ENCODE data around the gene TLR8. TPM values are rescaled to one million over a fixed set of nuclear protein-coding genes. Genes with fewer than 3 reads are reported as not detected.
"Not testable (repeated sequence)": the region's sequence is repeated elsewhere in the genome, so short reads cannot be mapped to it uniquely, and the experiment has no call there.

TLR8 gene
- total RNA-seq, 4 donors from 2014 or later, result 0.08 to 0.84 (median 0.52) TPM

DNA sequence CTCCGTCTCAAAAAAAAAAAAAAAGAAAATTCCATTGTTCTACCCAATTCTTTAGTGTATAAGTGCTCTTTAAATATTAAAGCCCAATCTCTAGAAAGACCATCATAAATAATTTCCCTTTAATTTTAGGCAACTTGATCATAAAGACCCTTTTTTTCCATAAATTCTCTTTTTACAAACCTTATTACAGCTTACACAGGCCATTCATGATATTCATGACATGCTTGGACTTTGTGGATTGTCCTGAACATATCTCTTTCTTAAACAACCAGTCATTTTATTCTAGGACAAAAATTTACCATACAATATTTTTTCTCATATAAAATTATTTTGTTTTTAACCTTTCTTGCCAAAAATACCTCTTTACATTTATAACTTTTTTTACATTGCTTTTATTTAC is 30.5 kb downstream of the TLR8 start:
- no peak for DNase-seq (ENCODE audit: low spot score in 2 of 2)
- no peak overlapping the region for H3K4me3 ChIP-seq (ENCODE audit: low read depth, poor library complexity, severe bottlenecking)
- WGBS, 2 donors, result 89 to 90% methylated on average over 1 of the region's 1 CpG
- no peak for TF ChIP-seq POLR2A (IDR thresholded peaks at IDR 0.05)
- TF ChIP-seq, protein P1, sequence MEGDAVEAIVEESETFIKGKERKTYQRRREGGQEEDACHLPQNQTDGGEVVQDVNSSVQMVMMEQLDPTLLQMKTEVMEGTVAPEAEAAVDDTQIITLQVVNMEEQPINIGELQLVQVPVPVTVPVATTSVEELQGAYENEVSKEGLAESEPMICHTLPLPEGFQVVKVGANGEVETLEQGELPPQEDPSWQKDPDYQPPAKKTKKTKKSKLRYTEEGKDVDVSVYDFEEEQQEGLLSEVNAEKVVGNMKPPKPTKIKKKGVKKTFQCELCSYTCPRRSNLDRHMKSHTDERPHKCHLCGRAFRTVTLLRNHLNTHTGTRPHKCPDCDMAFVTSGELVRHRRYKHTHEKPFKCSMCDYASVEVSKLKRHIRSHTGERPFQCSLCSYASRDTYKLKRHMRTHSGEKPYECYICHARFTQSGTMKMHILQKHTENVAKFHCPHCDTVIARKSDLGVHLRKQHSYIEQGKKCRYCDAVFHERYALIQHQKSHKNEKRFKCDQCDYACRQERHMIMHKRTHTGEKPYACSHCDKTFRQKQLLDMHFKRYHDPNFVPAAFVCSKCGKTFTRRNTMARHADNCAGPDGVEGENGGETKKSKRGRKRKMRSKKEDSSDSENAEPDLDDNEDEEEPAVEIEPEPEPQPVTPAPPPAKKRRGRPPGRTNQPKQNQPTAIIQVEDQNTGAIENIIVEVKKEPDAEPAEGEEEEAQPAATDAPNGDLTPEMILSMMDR (IDR thresholded peaks at IDR 0.05), result no peak
- intact Hi-C loops (cut with DNase I; ENCODE audit: low total_unique reads), result no loop called here

DNA sequence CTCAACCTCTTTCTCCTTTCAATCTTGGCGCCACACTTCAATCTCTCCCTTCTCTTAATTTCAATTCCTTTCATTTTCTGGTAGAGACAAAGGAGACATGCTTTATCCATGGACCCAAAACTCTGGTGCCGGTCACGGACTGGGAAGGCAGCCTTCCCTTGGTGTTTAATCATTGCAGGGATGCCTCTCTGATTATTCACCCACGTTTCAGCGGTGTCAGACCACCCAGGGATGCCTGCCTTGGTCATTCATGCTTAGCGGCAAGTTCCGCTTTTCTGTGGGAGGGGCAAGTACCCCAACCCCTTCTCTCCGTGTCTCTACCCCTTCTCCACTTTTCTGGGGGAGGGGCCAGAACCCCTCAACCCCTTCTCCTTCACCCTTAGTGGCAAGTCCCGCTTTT is 34.1 kb downstream of the TLR8 start:
- intact Hi-C loops (cut with DNase I; ENCODE audit: low total_unique reads), result loop anchor here (10.0 kb wide), 1 partner anchor 544 kb away; no protein-coding TSS in a partner anchor
- DNase-seq (ENCODE audit: low spot score in 2 of 2), result peak in 1 of 2 donors; percentile 32
- not testable (repeated sequence) for H3K4me3 ChIP-seq (ENCODE audit: low read depth, poor library complexity, severe bottlenecking)
- WGBS, 2 donors, result 83 to 90% methylated on average over 9 of the region's 9 CpGs

DNA sequence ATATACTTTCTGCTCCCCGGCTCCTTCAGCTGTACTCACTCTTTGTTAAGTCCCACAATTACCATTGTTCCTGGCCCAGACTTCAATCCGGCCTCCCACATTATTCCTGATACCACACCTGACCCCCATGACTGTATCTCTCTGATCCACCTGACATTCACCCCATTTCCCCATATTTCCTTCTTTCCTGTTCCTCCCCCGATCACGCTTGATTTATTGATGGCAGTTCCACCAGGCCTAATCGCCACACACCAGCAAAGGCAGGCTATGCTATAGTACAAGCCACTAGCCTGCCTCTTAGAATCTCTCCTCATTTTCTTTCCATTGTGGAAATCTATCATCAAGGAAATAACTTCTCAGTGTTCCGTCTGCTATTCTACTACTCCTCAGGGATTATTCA is 37.2 kb downstream of the TLR8 start:
- H3K4me3 ChIP-seq (ENCODE audit: low read depth, poor library complexity, severe bottlenecking); DNase-seq (ENCODE audit: low spot score in 2 of 2): not testable (repeated sequence)
- intact Hi-C loops (cut with DNase I; ENCODE audit: low total_unique reads), result loop anchor here (10.0 kb wide), 1 partner anchor 541 kb away; no protein-coding TSS in a partner anchor
- WGBS, 2 donors, result 88 to 91% methylated on average over 5 of the region's 6 CpGs

DNA sequence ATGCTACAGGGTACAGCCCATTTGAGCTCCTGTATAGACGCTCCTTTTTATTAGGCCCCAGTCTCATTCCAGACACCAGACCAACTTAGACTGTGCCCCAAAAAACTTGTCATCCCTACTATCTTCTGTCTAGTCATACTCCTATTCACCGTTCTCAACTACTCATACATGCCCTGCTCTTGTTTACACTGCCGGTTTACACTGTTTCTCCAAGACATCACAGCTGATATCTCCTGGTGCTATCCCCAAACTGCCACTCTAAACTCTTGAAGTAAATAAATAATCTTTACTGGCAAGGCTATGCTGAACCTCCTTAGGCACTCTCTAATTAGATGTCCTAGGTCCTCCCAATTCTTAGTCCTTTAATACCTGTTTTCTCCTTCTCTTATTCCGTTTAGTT is 38.0 kb downstream of the TLR8 start:
- not testable (repeated sequence) for H3K4me3 ChIP-seq (ENCODE audit: low read depth, poor library complexity, severe bottlenecking); DNase-seq (ENCODE audit: low spot score in 2 of 2)
- WGBS, 2 donors, result 89 to 96% methylated on average over 3 to 4 of the region's 4 CpGs
- intact Hi-C loops (cut with DNase I; ENCODE audit: low total_unique reads), result loop anchor here (10.0 kb wide), 1 partner anchor 540 kb away; no protein-coding TSS in a partner anchor

DNA sequence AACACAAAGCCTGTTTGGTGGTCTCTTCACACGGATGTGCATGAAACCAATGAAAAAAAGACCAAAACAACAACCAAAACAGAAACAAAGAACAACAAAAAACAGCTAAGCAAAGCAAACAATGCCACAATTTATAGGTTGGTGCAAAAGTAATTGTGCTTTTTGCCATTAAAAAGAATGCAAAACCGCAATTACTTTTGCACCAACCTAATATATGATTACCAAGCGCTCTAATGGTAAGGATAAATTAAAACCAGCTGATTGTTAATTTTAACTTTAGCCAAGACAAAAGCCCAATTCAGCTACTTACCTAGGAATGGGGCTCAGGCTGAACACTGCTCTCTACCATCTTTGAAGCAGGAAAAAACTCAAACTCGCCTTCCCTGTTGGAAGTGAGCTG is 39.1 kb downstream of the TLR8 start:
- H3K4me3 ChIP-seq (ENCODE audit: low read depth, poor library complexity, severe bottlenecking), result no peak overlapping the region
- intact Hi-C loops (cut with DNase I; ENCODE audit: low total_unique reads), result loop anchor here (10.0 kb wide), 1 partner anchor 539 kb away; no protein-coding TSS in a partner anchor
- no peak for TF ChIP-seq POLR2A (IDR thresholded peaks at IDR 0.05)
- TF ChIP-seq, protein P1 (IDR thresholded peaks at IDR 0.05), result no peak
- WGBS, 2 donors, result 76 to 95% methylated on average over 4 of the region's 4 CpGs
- DNase-seq (ENCODE audit: low spot score in 2 of 2), result no peak

DNA sequence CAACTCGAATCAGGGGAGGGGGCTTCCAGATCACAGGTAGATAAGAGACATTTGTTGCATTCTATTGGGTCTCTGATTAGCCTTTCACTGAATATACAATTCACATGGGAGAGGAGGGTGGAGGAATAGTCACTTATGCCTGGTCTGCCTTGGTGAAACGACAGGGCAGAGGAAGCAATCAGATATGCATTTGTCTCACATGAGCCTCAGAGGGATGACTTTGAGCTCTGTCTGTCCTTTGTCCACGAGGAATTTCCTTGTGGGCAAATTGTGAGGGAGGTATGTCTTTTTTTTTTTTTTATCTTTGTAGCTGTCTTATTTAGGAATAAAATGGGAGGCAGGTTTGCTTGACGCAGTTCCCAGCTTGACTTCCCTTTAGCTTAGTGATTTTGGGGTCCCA is 40.0 kb downstream of the TLR8 start:
- WGBS, 2 donors, result 46 to 47% methylated on average over 4 of the region's 4 CpGs
- intact Hi-C loops (cut with DNase I; ENCODE audit: low total_unique reads), result loop anchor here (10.0 kb wide), 1 partner anchor 538 kb away; no protein-coding TSS in a partner anchor
- DNase-seq (ENCODE audit: low spot score in 2 of 2), result no peak
- no peak for TF ChIP-seq POLR2A (IDR thresholded peaks at IDR 0.05)
- TF ChIP-seq, protein P1 (IDR thresholded peaks at IDR 0.05), result no peak
- no peak overlapping the region for H3K4me3 ChIP-seq (ENCODE audit: low read depth, poor library complexity, severe bottlenecking)

DNA sequence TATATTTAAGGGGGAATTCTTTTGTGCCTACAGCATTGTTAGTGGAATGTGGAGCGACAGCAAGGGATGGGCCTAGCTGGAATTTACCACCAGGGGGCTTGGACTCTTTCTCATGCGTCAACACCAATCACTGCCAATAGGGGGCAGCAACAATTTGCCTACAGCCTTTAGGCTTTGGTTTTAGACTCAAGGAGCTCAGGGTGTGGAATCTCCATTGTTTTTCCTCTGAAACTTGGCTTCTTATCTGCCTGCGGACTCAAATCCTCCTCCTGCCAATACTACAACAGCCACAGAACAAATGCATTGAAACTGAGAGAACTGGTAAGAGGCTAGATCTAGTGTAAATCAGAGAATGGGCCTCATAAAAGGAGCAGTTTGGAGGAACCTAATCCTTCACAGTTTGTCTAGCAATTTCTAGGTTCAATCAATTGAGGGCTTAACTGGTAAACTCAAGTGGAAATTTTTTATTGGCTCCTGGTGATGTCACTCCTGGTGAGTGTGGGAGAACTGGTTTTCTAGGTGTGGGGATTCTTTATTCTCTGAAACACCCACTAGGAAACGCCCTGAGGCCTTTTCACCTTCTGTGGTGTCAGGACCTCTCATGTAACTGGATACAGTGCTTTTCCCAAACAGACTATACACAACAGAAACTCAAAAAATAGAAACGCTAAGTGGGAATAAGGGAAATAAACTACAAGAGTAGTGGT is 40.6 kb downstream of the TLR8 start:
- DNase-seq (ENCODE audit: low spot score in 2 of 2), result peak; percentile 64 to 94
- H3K4me3 ChIP-seq (ENCODE audit: low read depth, poor library complexity, severe bottlenecking), result no peak overlapping the region
- 28 to 32% methylated on average over 5 of the region's 5 CpGs for WGBS, 2 donors
- intact Hi-C loops (cut with DNase I; ENCODE audit: low total_unique reads), result loop anchor here (10.0 kb wide), 1 partner anchor 538 kb away; no protein-coding TSS in a partner anchor
- TF ChIP-seq POLR2A (IDR thresholded peaks at IDR 0.05), result no peak
- TF ChIP-seq, protein P1 (IDR thresholded peaks at IDR 0.05), result peak in 1 of 3 donors; percentile 52

All from lower leg skin (tissue), 4 donors.